IPS DF 4.7 (cell line): ENCODE results near the gene CYP17A1.

Experiments used
- DNase-seq: peaks from one replicate; pipeline ENCODE4 v3.0.0-alpha.2; 2013; ENCODE audit warnings: low spot score; ENCODE audit errors: extremely low read depth

CYP17A1 gene

GRCh38 chr10:102804382-102805055, 32.7 kb downstream of the CYP17A1 start:
- no peak for DNase-seq

- peak; percentile 56 for DNase-seq
Measured at GRCh38 chr10:102802920-102803534, 34.2 kb downstream of the CYP17A1 start.

- DNase-seq = no peak
Measured at GRCh38 chr10:102801978-102802377, 35.2 kb downstream of the CYP17A1 start.

GRCh38 chr10:102801496-102801895, 35.7 kb downstream of the CYP17A1 start:
- DNase-seq = no peak

GRCh38 chr10:102800611-102801335, 36.4 kb downstream of the CYP17A1 start:
- DNase-seq = no peak

GRCh38 chr10:102799691-102800471, 37.3 kb downstream of the CYP17A1 start:
- DNase-seq = no peak

GRCh38 chr10:102796407-102797176, 40.6 kb downstream of the CYP17A1 start:
- DNase-seq = no peak

GRCh38 chr10:102795453-102796406, 41.5 kb downstream of the CYP17A1 start:
- no peak for DNase-seq

- DNase-seq = no peak
Measured at GRCh38 chr10:102791754-102792395, 45.3 kb downstream of the CYP17A1 start.

GRCh38 chr10:102785818-102786217, 51.4 kb downstream of the CYP17A1 start:
- DNase-seq = no peak

GRCh38 chr10:102783568-102783967, 53.6 kb downstream of the CYP17A1 start:
- DNase-seq = no peak

- no peak for DNase-seq
Measured at GRCh38 chr10:102782673-102783551, 54.3 kb downstream of the CYP17A1 start.

GRCh38 chr10:102781921-102782557, 55.2 kb downstream of the CYP17A1 start:
- no peak for DNase-seq

GRCh38 chr10:102781090-102781920, 55.9 kb downstream of the CYP17A1 start:
- DNase-seq = no peak
